Lower leg skin (tissue), 3 donors: ENCODE measurements around the gene PGBD1.

ENCODE experiments used
- CTCF ChIP-seq, 3 donors: fragments of 450-650 bp; IDR thresholded peaks; one replicate each; pipeline ENCODE4 v1.5.1; 2016; ENCODE audit warnings: antibody characterized with exemption in 3 of 3, mild to moderate bottlenecking in 3 of 3, moderate library complexity in 2 of 3
- POLR2A ChIP-seq, 2 donors: fragments of 450-650 bp; IDR thresholded peaks; one replicate each; pipeline ENCODE4 v1.6.1; 2016 to 2017; ENCODE audit warnings: antibody characterized with exemption in 2 of 2, mild to moderate bottlenecking in 1 of 2, moderate library complexity in 1 of 2

- no peak for TF ChIP-seq CTCF (IDR thresholded peaks at IDR 0.05)
- no peak for TF ChIP-seq POLR2A (IDR thresholded peaks at IDR 0.05)
Observed at GRCh38 chr6:28311139-28311823, 29.9 kb downstream of the PGBD1 start.
